ENCODE data around the gene ESYT3. TPM values are rescaled to one million over a fixed set of nuclear protein-coding genes. Genes with fewer than 3 reads are reported as not detected.

Gene ESYT3
- polyA plus RNA-seq, 3 donors: not detected

GRCh38 chr3:138398791-138399575 lies 35.4 kb upstream of the ESYT3 start:
- Histone ChIP-seq H3K36me3 (replicated peaks in 1 of 2; ENCODE audit: control insufficient read depth in 1 of 2, insufficient read depth in 2 of 2, low read length in 2 of 2) (no peaks in the 10 kb centered on the region), H3K4me2 (replicated peaks; ENCODE audit: extremely low read depth, low read length, poor library complexity, severe bottlenecking) (no peak overlapping the region), H3K9ac (ENCODE audit: insufficient read depth, low read length, poor library complexity, severe bottlenecking) (no peak overlapping the region), H2AFZ (ENCODE audit: insufficient read depth, low read depth, low read length, poor library complexity, severe bottlenecking) (no peak overlapping the region), H4K20me1 (ENCODE audit: insufficient read depth, low read length) (no peaks in the 10 kb centered on the region), H3K27ac (ENCODE audit: low read depth in 1 of 2, low read length in 2 of 2) (no peak overlapping the region), H3K79me2 (ENCODE audit: insufficient read depth, low read length) (no peaks in the 10 kb centered on the region), H3K4me1 (ENCODE audit: control insufficient read depth in 1 of 2, insufficient read depth in 2 of 2, low read length in 2 of 2) (no peaks in the 10 kb centered on the region), H3K9me3 (replicated peaks in 1 of 2; ENCODE audit: control insufficient read depth in 1 of 2, insufficient read depth in 1 of 2, low read length in 2 of 2) (no peaks in the 10 kb centered on the region), H3K4me3 (replicated peaks in 1 of 3; ENCODE audit: low read depth in 2 of 3, low read length in 3 of 3) (no peak overlapping the region), H3K27me3 (ENCODE audit: control insufficient read depth in 2 of 2, insufficient read depth in 2 of 2, low read length in 2 of 2) (no peaks in the 10 kb centered on the region)
- Mint-ChIP-seq H3K27ac (no peak overlapping the region), H3K27me3 (ENCODE audit: low read depth in 3 of 3) (peaks cover 0 to 5% (median 1%) of the 10 kb centered on the region in 3 donors), H3K4me3 (no peak overlapping the region), H3K9me3 (peaks cover 0 to 2% (median 0%) of the 10 kb centered on the region in 7 donors), H3K36me3 (peaks cover 0 to 6% of the 10 kb centered on the region in 2 donors), H3K4me1 (peaks cover 3% of the 10 kb centered on the region)
- intact Hi-C loops (cut with micrococcal nuclease): no loop called here
- no peak for TF ChIP-seq CTCF (IDR thresholded peaks at IDR 0.05)
- 86% methylated on average over 7 of the region's 11 CpGs for WGBS (ENCODE audit: insufficient coverage)
- DNase-seq: no peak

DNA sequence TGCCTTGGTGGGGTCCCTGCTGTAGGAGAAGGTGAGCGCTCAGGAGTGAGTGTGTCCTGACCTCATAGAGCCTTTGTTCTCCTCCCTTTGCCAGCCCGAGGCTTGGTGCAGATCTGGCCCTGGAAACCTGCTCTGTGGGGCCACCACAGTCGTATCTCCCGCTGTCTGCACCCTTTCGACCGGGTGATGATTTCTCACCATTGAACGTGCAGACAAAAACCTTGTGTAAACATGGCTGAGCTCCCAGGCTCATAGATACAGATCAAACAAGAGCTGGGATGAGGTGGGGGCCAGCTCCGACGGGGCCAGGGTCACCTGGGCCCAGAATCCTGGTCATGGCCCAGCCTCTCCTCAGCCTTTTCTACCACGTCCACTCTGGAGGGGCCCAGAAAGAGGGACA lies 34.6 kb upstream of the ESYT3 start:
- intact Hi-C loops (cut with micrococcal nuclease): no loop called here
- DNase-seq: no peak
- no peak overlapping the region for H3K4me3 Mint-ChIP-seq
- Histone ChIP-seq H3K4me2 (replicated peaks; ENCODE audit: extremely low read depth, low read length, poor library complexity, severe bottlenecking) (no peak overlapping the region), H3K27me3 (ENCODE audit: control insufficient read depth in 2 of 2, insufficient read depth in 2 of 2, low read length in 2 of 2) (no peaks in the 10 kb centered on the region), H3K9ac (ENCODE audit: insufficient read depth, low read length, poor library complexity, severe bottlenecking) (no peak overlapping the region), H3K4me1 (ENCODE audit: control insufficient read depth in 1 of 2, insufficient read depth in 2 of 2, low read length in 2 of 2) (no peaks in the 10 kb centered on the region), H3K9me3 (replicated peaks in 1 of 2; ENCODE audit: control insufficient read depth in 1 of 2, insufficient read depth in 1 of 2, low read length in 2 of 2) (no peaks in the 10 kb centered on the region), H3K4me3 (replicated peaks in 1 of 3; ENCODE audit: low read depth in 2 of 3, low read length in 3 of 3) (no peak overlapping the region), H3K79me2 (ENCODE audit: insufficient read depth, low read length) (no peaks in the 10 kb centered on the region), H4K20me1 (ENCODE audit: insufficient read depth, low read length) (no peaks in the 10 kb centered on the region), H3K27ac (ENCODE audit: low read depth in 1 of 2, low read length in 2 of 2) (no peak overlapping the region), H2AFZ (ENCODE audit: insufficient read depth, low read depth, low read length, poor library complexity, severe bottlenecking) (no peak overlapping the region), H3K36me3 (replicated peaks in 1 of 2; ENCODE audit: control insufficient read depth in 1 of 2, insufficient read depth in 2 of 2, low read length in 2 of 2) (no peaks in the 10 kb centered on the region)
- 95% methylated on average over 8 of the region's 10 CpGs for WGBS (ENCODE audit: insufficient coverage)
- H3K4me1 Mint-ChIP-seq: peaks cover 3% of the 10 kb centered on the region
- H3K9me3 Mint-ChIP-seq: peaks cover 0 to 2% (median 0%) of the 10 kb centered on the region in 7 donors
- peaks cover 0 to 1% (median 1%) of the 10 kb centered on the region in 3 donors for H3K27me3 Mint-ChIP-seq (ENCODE audit: low read depth in 3 of 3)
- peaks cover 6% of the 10 kb centered on the region in 2 donors for H3K36me3 Mint-ChIP-seq
- no peak overlapping the region for H3K27ac Mint-ChIP-seq
- TF ChIP-seq CTCF (IDR thresholded peaks at IDR 0.05): no peak

Measured in CD14-positive monocyte (primary cell).